ENCODE results near the gene ITGB2. TPM values are rescaled to one million over a fixed set of nuclear protein-coding genes. Genes with fewer than 3 reads are reported as not detected.

Gene ITGB2
- total RNA-seq, 1 donor from 2014 or later: not detected

DNA sequence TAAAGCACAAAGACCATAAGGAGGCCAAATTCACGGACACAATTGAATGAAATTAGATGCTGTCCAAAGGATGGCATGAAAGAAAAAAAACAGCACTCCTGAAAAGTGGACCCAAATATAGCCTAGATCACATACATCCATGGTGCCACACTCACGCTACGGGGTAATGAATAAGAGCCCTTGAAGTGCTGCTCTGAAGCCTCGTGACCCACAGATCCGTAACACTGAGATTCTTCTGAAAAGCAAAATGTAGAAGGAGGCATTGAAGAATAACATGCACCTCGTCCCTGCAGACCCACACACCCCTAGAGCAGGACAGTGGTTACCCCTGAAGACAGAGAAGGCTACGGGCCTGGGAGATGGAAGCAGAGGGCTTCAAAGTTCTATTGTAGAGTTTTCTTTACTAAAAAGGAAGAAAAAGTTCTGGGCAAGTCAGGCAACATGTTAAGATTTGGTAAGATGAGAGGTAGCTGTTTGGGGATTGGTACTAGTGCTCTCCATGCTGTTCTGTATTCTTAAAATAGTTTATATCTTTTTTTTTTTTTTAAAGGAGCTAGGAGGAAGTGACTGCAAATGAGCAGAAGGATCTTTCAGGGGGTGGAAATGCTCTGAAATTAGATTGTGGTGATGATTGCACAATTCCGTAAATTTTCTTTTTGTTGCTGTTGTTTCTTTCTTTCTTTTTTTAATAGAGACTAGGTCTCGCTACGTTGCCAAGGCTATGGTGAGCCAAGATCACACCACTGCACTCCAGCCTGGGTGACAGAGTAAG lies 4.1 kb upstream of the ITGB2 start:
- Histone ChIP-seq H3K9me3 (ENCODE audit: low read depth) (no peaks in the 10 kb centered on the region), H3K27ac (no peak overlapping the region), H3K36me3 (no peaks in the 10 kb centered on the region), H4K20me1 (ENCODE audit: low read depth) (no peaks in the 10 kb centered on the region), H3F3A (ENCODE audit: low read depth) (no peaks in the 10 kb centered on the region), H3K4me1 (peaks cover 12% of the 10 kb centered on the region), H3K27me3 (peaks cover 97% of the 10 kb centered on the region), H3K9ac (no peak overlapping the region), H3K4me3 (no peak overlapping the region), H3K79me2 (ENCODE audit: low read depth) (no peaks in the 10 kb centered on the region), H3K4me2 (no peak overlapping the region), H2AFZ (replicated peaks) (no peak overlapping the region)
- TF ChIP-seq EZH2phosphoT487 (IDR thresholded peaks at IDR 0.05): no peak
- TF ChIP-seq EZH2 (IDR thresholded peaks at IDR 0.05): no peak
- TF ChIP-seq, protein P1, sequence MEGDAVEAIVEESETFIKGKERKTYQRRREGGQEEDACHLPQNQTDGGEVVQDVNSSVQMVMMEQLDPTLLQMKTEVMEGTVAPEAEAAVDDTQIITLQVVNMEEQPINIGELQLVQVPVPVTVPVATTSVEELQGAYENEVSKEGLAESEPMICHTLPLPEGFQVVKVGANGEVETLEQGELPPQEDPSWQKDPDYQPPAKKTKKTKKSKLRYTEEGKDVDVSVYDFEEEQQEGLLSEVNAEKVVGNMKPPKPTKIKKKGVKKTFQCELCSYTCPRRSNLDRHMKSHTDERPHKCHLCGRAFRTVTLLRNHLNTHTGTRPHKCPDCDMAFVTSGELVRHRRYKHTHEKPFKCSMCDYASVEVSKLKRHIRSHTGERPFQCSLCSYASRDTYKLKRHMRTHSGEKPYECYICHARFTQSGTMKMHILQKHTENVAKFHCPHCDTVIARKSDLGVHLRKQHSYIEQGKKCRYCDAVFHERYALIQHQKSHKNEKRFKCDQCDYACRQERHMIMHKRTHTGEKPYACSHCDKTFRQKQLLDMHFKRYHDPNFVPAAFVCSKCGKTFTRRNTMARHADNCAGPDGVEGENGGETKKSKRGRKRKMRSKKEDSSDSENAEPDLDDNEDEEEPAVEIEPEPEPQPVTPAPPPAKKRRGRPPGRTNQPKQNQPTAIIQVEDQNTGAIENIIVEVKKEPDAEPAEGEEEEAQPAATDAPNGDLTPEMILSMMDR (IDR thresholded peaks at IDR 0.05): no peak
- Mint-ChIP-seq H3K4me3 (no peak overlapping the region), H3K27ac (no peak overlapping the region), H3K9me3 (peaks cover 4% of the 10 kb centered on the region), H3K4me1 (peaks cover 29% of the 10 kb centered on the region), H3K36me3 (peaks cover 2% of the 10 kb centered on the region), H3K27me3 (ENCODE audit: insufficient read depth, low read depth) (peaks cover 32% of the 10 kb centered on the region)
- no peak for DNase-seq (ENCODE audit: low spot score)

DNA sequence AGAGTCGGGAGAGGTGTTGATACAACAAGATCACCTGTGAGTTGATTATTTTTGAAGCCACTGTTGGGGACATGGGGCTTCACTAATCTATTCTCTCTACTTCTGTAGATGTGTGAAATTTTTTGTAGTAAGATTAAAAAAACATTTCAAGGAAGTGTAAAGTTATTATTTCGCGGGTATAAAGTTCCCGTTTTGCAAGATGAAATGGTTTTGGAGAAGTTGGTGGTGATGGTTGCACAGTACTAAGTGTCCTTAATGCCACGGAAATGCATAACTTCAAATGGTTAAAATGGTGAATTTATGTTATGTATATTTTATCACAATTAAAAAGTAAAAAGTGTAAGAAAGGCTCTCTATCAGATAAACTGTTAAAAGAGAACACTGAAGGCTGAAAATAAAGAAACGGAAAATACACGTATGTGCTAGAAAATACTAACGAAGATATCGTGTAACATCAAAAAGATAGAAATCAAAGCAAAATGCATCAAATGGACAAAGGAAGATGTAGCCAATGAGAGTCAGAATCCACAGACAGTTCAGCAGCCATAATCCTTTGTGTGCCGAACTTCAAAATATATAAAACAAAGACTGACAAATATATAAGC lies 2.9 kb upstream of the ITGB2 start:
- Mint-ChIP-seq H3K27me3 (ENCODE audit: insufficient read depth, low read depth) (peaks cover 27% of the 10 kb centered on the region), H3K9me3 (peaks cover 4% of the 10 kb centered on the region)
- H3K27ac ChIP-seq: no peak overlapping the region

DNA sequence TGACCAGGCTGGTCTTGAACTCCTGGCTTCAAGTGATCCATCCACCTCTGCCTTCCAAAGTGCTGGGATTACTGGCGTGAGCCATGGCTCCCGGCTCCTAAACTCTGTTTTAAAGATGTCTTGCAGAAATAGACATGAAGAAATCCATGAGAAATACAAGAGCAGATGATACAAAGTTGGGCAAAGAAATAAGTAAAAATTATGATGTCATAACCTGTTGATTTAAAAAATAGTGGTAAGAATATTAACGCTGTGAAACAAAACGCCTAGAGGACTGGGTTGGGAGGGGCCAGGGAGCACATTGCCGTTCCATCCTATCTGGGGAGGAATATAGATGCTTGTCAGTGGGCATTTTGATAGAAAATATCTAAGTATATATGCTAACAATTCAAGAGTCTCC lies 1.2 kb upstream of the ITGB2 start:
- H3K36me3 ChIP-seq: no peaks in the 10 kb centered on the region
- H3K9ac ChIP-seq: no peak overlapping the region
- H3F3A ChIP-seq (ENCODE audit: low read depth): no peaks in the 10 kb centered on the region
- H3K4me3 ChIP-seq: no peak overlapping the region
- no peak overlapping the region for H2AFZ ChIP-seq (replicated peaks)
- Mint-ChIP-seq H3K9me3 (peaks cover 4% of the 10 kb centered on the region), H3K27me3 (ENCODE audit: insufficient read depth, low read depth) (peaks cover 31% of the 10 kb centered on the region), H3K36me3 (no peaks in the 10 kb centered on the region), H3K4me3 (no peak overlapping the region), H3K4me1 (peaks cover 9% of the 10 kb centered on the region), H3K27ac (no peak overlapping the region)
- TF ChIP-seq, protein P1 (IDR thresholded peaks at IDR 0.05): no peak
- TF ChIP-seq EZH2 (IDR thresholded peaks at IDR 0.05) (no peak), EZH2phosphoT487 (IDR thresholded peaks at IDR 0.05) (no peak)
- no peak overlapping the region for H3K4me2 ChIP-seq
- H3K4me1 ChIP-seq: peaks cover under 1% of the 10 kb centered on the region
- H3K27ac ChIP-seq: no peak overlapping the region
- no peaks in the 10 kb centered on the region for H4K20me1 ChIP-seq (ENCODE audit: low read depth)
- no peak for DNase-seq (ENCODE audit: low spot score)
- no peaks in the 10 kb centered on the region for H3K9me3 ChIP-seq (ENCODE audit: low read depth)
- peaks cover 96% of the 10 kb centered on the region for H3K27me3 ChIP-seq
- H3K79me2 ChIP-seq (ENCODE audit: low read depth): no peaks in the 10 kb centered on the region

More for the DNA sequence above, 2.9 kb upstream of the ITGB2 start:
- no peak for TF ChIP-seq EZH2 (IDR thresholded peaks at IDR 0.05)
- TF ChIP-seq, protein P1 (IDR thresholded peaks at IDR 0.05): no peak
- no peak for TF ChIP-seq EZH2phosphoT487 (IDR thresholded peaks at IDR 0.05)
- Histone ChIP-seq H3K9me3 (ENCODE audit: low read depth) (no peaks in the 10 kb centered on the region), H3K4me1 (peaks cover 12% of the 10 kb centered on the region), H4K20me1 (ENCODE audit: low read depth) (no peaks in the 10 kb centered on the region), H3K36me3 (no peaks in the 10 kb centered on the region), H3K9ac (no peak overlapping the region), H3K27me3 (peaks cover 97% of the 10 kb centered on the region), H3K4me3 (no peak overlapping the region), H3K79me2 (ENCODE audit: low read depth) (no peaks in the 10 kb centered on the region), H3F3A (ENCODE audit: low read depth) (no peaks in the 10 kb centered on the region), H3K4me2 (no peak overlapping the region), H2AFZ (replicated peaks) (no peak overlapping the region)
- peaks cover 23% of the 10 kb centered on the region for H3K4me1 Mint-ChIP-seq
- no peak for DNase-seq (ENCODE audit: low spot score)
- no peak overlapping the region for H3K27ac Mint-ChIP-seq
- H3K36me3 Mint-ChIP-seq: no peaks in the 10 kb centered on the region
- H3K4me3 Mint-ChIP-seq: no peak overlapping the region

Measured in neural progenitor cell (in vitro differentiated cells).